ENCODE results near the gene PRPF31. TPM values are rescaled to one million over a fixed set of nuclear protein-coding genes. Genes with fewer than 3 reads are reported as not detected.

The PRPF31 gene
- polyA plus RNA-seq, 1 donor from 2014 or later = 76.6 TPM

DNA sequence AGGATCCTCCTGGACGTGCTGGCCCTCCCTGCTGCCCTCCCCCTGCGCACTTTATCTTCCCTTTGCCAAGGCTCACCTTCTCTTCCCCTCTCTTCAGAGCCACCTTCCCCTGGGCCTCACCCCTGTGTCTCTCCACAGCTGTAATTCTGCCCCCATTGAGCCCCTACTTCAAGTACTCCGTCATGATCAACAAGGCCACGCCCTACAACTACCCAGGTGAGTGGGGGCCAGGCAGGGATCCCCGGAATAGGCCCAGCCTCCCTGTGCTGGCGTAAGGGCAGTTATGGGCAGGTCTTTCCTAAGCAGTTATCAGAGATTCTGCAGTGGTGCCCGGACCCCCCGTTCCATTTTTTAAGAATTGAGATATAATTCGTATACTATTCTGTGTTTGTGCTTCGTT is 9.8 kb upstream of the PRPF31 start:
- Histone ChIP-seq H3K79me2 (replicated peaks; ENCODE audit: insufficient read depth, low read length) (peaks cover 16% of the 10 kb centered on the region), H3K4me2 (ENCODE audit: low read length) (no peak overlapping the region), H3K9me2 (ENCODE audit: insufficient read depth, low read length) (no peaks in the 10 kb centered on the region), H3K27me3 (ENCODE audit: insufficient read depth, low read depth, low read length) (no peaks in the 10 kb centered on the region), H3K9me3 (ENCODE audit: low read length) (no peaks in the 10 kb centered on the region), H2AFZ (ENCODE audit: low read depth, low read length) (no peak overlapping the region), H4K20me1 (ENCODE audit: insufficient read depth) (no peaks in the 10 kb centered on the region), H3K27ac (ENCODE audit: low read length) (no peak overlapping the region), H3K9ac (ENCODE audit: low read length) (no peak overlapping the region), H3K4me3 (ENCODE audit: low read length) (no peak overlapping the region), H3F3A (ENCODE audit: insufficient read depth, low read length, poor library complexity, severe bottlenecking) (no peaks in the 10 kb centered on the region), H3K36me3 (ENCODE audit: insufficient read depth, low read length) (no peaks in the 10 kb centered on the region)
- TF ChIP-seq MXI1 (conservative IDR thresholded peaks at IDR 0.05; ENCODE audit: poor library complexity, severe bottlenecking) (no peak), EP300 (conservative IDR thresholded peaks at IDR 0.05; ENCODE audit: poor library complexity, severe bottlenecking) (no peak), REST (IDR thresholded peaks at IDR 0.05; ENCODE audit: borderline replicate concordance) (no peak), POLR2AphosphoS5 (IDR thresholded peaks at IDR 0.05) (no peak), RAD21 (conservative IDR thresholded peaks at IDR 0.05) (no peak), SMC3 (conservative IDR thresholded peaks at IDR 0.05; ENCODE audit: poor library complexity) (no peak), TAF1 (IDR thresholded peaks at IDR 0.05; ENCODE audit: low read depth) (no peak)

- Histone ChIP-seq H3K9me2 (ENCODE audit: insufficient read depth, low read length) (no peaks in the 10 kb centered on the region), H3K9me3 (ENCODE audit: low read length) (no peaks in the 10 kb centered on the region), H3F3A (ENCODE audit: insufficient read depth, low read length, poor library complexity, severe bottlenecking) (no peaks in the 10 kb centered on the region), H3K4me3 (ENCODE audit: low read length) (no peak overlapping the region), H3K27ac (ENCODE audit: low read length) (no peak overlapping the region), H3K79me2 (replicated peaks; ENCODE audit: insufficient read depth, low read length) (peaks cover 16% of the 10 kb centered on the region), H3K27me3 (ENCODE audit: insufficient read depth, low read depth, low read length) (no peaks in the 10 kb centered on the region), H2AFZ (ENCODE audit: low read depth, low read length) (no peak overlapping the region), H3K36me3 (ENCODE audit: insufficient read depth, low read length) (no peaks in the 10 kb centered on the region), H3K9ac (ENCODE audit: low read length) (no peak overlapping the region), H3K4me2 (ENCODE audit: low read length) (no peak overlapping the region), H4K20me1 (ENCODE audit: insufficient read depth) (no peaks in the 10 kb centered on the region)
- no peak for TF ChIP-seq TAF1 (IDR thresholded peaks at IDR 0.05; ENCODE audit: low read depth)
- TF ChIP-seq EZH2 (IDR thresholded peaks at IDR 0.05; ENCODE audit: borderline replicate concordance, insufficient read depth, low read length, poor library complexity, severe bottlenecking) = no peak
- no peak for TF ChIP-seq MXI1 (conservative IDR thresholded peaks at IDR 0.05; ENCODE audit: poor library complexity, severe bottlenecking)
- no peak for TF ChIP-seq EP300 (conservative IDR thresholded peaks at IDR 0.05; ENCODE audit: poor library complexity, severe bottlenecking)
- no peak for TF ChIP-seq CTCF (IDR thresholded peaks at IDR 0.05; ENCODE audit: poor library complexity, severe bottlenecking)
- no peak for TF ChIP-seq REST (IDR thresholded peaks at IDR 0.05; ENCODE audit: borderline replicate concordance)
- TF ChIP-seq SMC3 (conservative IDR thresholded peaks at IDR 0.05; ENCODE audit: poor library complexity) = no peak
- no peak for TF ChIP-seq POLR2AphosphoS5 (IDR thresholded peaks at IDR 0.05)
- TF ChIP-seq RAD21 (conservative IDR thresholded peaks at IDR 0.05) = no peak
Measured at GRCh38 chr19:54106716-54107115, 8.8 kb upstream of the PRPF31 start.

Data from neural cell (in vitro differentiated cells).